ENCODE measurements around the gene TMEM125. TPM values are rescaled to one million over a fixed set of nuclear protein-coding genes. Genes with fewer than 3 reads are reported as not detected.

Gene TMEM125
- total RNA-seq, 1 experiment from 2014 or later: 3.1 TPM

GRCh38 chr1:43274125-43274803 lies 4.5 kb downstream of the TMEM125 start:
- intact Hi-C loops (cut with micrococcal nuclease): no loop called here
- peaks cover 11% of the 10 kb centered on the region for H3K27me3 Mint-ChIP-seq (ENCODE audit: insufficient read depth, unreplicated experiment)
- no peak overlapping the region for H3K4me3 Mint-ChIP-seq (ENCODE audit: unreplicated experiment)
- ChIA-PET POLR2A (no interaction called here), CTCF (interaction anchor here (0.6 kb wide), 1 partner anchor 1650 kb away, joined by 3 read pairs; no protein-coding TSS in a partner anchor)
- no peak overlapping the region for H3K27ac Mint-ChIP-seq (ENCODE audit: low read depth, unreplicated experiment)
- no TSS peak for BruUV-seq (replicated peaks)
- peak; percentile 24 for DNase-seq (ENCODE audit: unreplicated experiment)
- peaks cover 9% of the 10 kb centered on the region for H3K4me1 Mint-ChIP-seq (ENCODE audit: insufficient read depth, unreplicated experiment)
- no peaks in the 10 kb centered on the region for H3K9me3 Mint-ChIP-seq (ENCODE audit: unreplicated experiment)
- no peak for TF ChIP-seq CTCF (IDR thresholded peaks at IDR 0.05; ENCODE audit: unreplicated experiment)
- H3K36me3 Mint-ChIP-seq (ENCODE audit: insufficient read depth, unreplicated experiment): no peaks in the 10 kb centered on the region

GRCh38 chr1:43274804-43275180 lies 5.0 kb downstream of the TMEM125 start:
- no TSS peak for BruUV-seq (replicated peaks)
- intact Hi-C loops (cut with micrococcal nuclease): no loop called here
- Mint-ChIP-seq H3K27me3 (ENCODE audit: insufficient read depth, unreplicated experiment) (peaks cover 11% of the 10 kb centered on the region), H3K4me3 (ENCODE audit: unreplicated experiment) (no peak overlapping the region), H3K36me3 (ENCODE audit: insufficient read depth, unreplicated experiment) (no peaks in the 10 kb centered on the region), H3K9me3 (ENCODE audit: unreplicated experiment) (no peaks in the 10 kb centered on the region), H3K27ac (ENCODE audit: low read depth, unreplicated experiment) (no peak overlapping the region), H3K4me1 (ENCODE audit: insufficient read depth, unreplicated experiment) (peaks cover 9% of the 10 kb centered on the region)
- TF ChIP-seq CTCF (IDR thresholded peaks at IDR 0.05; ENCODE audit: unreplicated experiment): no peak
- ChIA-PET CTCF (interaction anchor here (0.6 kb wide), 1 partner anchor 1650 kb away, joined by 3 read pairs; no protein-coding TSS in a partner anchor), POLR2A (no interaction called here)
- no peak for DNase-seq (ENCODE audit: unreplicated experiment)

- no peaks in the 10 kb centered on the region for H3K9me3 Mint-ChIP-seq (ENCODE audit: unreplicated experiment)
- H3K27ac Mint-ChIP-seq (ENCODE audit: low read depth, unreplicated experiment): no peak overlapping the region
- POLR2A ChIA-PET: no interaction called here
- TF ChIP-seq CTCF (IDR thresholded peaks at IDR 0.05; ENCODE audit: unreplicated experiment): no peak
- intact Hi-C loops (cut with micrococcal nuclease): no loop called here
- CTCF ChIA-PET: interaction anchor here (1.7 kb wide), 1 partner anchor 10 kb away, joined by 5 read pairs; the partner anchor contains the start of gene C1orf210
- H3K27me3 Mint-ChIP-seq (ENCODE audit: insufficient read depth, unreplicated experiment): peaks cover 10% of the 10 kb centered on the region
- BruUV-seq (replicated peaks): no TSS peak
- peaks cover 7% of the 10 kb centered on the region for H3K4me1 Mint-ChIP-seq (ENCODE audit: insufficient read depth, unreplicated experiment)
- H3K4me3 Mint-ChIP-seq (ENCODE audit: unreplicated experiment): no peak overlapping the region
- no peak for DNase-seq (ENCODE audit: unreplicated experiment)
- H3K36me3 Mint-ChIP-seq (ENCODE audit: insufficient read depth, unreplicated experiment): no peaks in the 10 kb centered on the region
Observed at GRCh38 chr1:43275826-43276620, 6.2 kb downstream of the TMEM125 start.

- H3K36me3 Mint-ChIP-seq (ENCODE audit: insufficient read depth, unreplicated experiment): no peaks in the 10 kb centered on the region
- POLR2A ChIA-PET: no interaction called here
- TF ChIP-seq CTCF (IDR thresholded peaks at IDR 0.05; ENCODE audit: unreplicated experiment): no peak
- H3K4me1 Mint-ChIP-seq (ENCODE audit: insufficient read depth, unreplicated experiment): peaks cover under 1% of the 10 kb centered on the region
- H3K9me3 Mint-ChIP-seq (ENCODE audit: unreplicated experiment): no peaks in the 10 kb centered on the region
- BruUV-seq (replicated peaks): no TSS peak
- no peak overlapping the region for H3K27ac Mint-ChIP-seq (ENCODE audit: low read depth, unreplicated experiment)
- DNase-seq (ENCODE audit: unreplicated experiment): no peak
- CTCF ChIA-PET: interaction anchor here (1.7 kb wide), 1 partner anchor 9 kb away, joined by 5 read pairs; the partner anchor contains the start of gene C1orf210
- H3K27me3 Mint-ChIP-seq (ENCODE audit: insufficient read depth, unreplicated experiment): peaks cover 4% of the 10 kb centered on the region
- H3K4me3 Mint-ChIP-seq (ENCODE audit: unreplicated experiment): no peak overlapping the region
- intact Hi-C loops (cut with micrococcal nuclease): no loop called here
Observed at GRCh38 chr1:43276673-43277072, 6.9 kb downstream of the TMEM125 start.

Data from MCF 10A (cell line).